Measurements from ENCODE around the gene ITPR1. TPM values are rescaled to one million over a fixed set of nuclear protein-coding genes. Genes with fewer than 3 reads are reported as not detected.
A peak's percentile ranks its signal among the peaks of the same experiment; 100 is the strongest.

Gene ITPR1
- total and polyA plus RNA-seq, 5 donors from 2014 or later = 6.9 to 97.5 (median 9.5) TPM

- no peak overlapping the region for H3K27ac Mint-ChIP-seq
- Histone ChIP-seq H3K4me3 (ENCODE audit: low read depth, low read length) (no peak overlapping the region), H3K27ac (ENCODE audit: insufficient read depth, low read length, poor library complexity, severe bottlenecking) (no peak overlapping the region)
Measured at GRCh38 chr3:4547799-4548198, 54.7 kb downstream of the ITPR1 start.

GRCh38 chr3:4548356-4548755 is 55.2 kb downstream of the ITPR1 start:
- Histone ChIP-seq H3K27ac (ENCODE audit: insufficient read depth, low read length, poor library complexity, severe bottlenecking) (no peak overlapping the region), H3K27me3 (ENCODE audit: control insufficient read depth, insufficient read depth, low read length) (no peaks in the 10 kb centered on the region), H3K9me3 (ENCODE audit: control insufficient read depth in 2 of 2, low read length in 2 of 2) (no peaks in the 10 kb centered on the region), H3K4me1 (ENCODE audit: control insufficient read depth, insufficient read depth, low read length, poor library complexity, severe bottlenecking) (no peaks in the 10 kb centered on the region), H3K4me3 (ENCODE audit: low read depth, low read length) (no peak overlapping the region), H3K36me3 (ENCODE audit: control insufficient read depth, insufficient read depth, low read length) (no peaks in the 10 kb centered on the region)
- H3K27me3 Mint-ChIP-seq = no peaks in the 10 kb centered on the region
- H3K36me3 Mint-ChIP-seq = peaks cover 18% of the 10 kb centered on the region
- no peak overlapping the region for H3K27ac Mint-ChIP-seq
- ATAC-seq (ENCODE audit: low read depth in 2 of 2) = no peak
- no peak for DNase-seq
- no peaks in the 10 kb centered on the region for H3K9me3 Mint-ChIP-seq
- no peak overlapping the region for H3K4me3 Mint-ChIP-seq
- H3K4me1 Mint-ChIP-seq = peaks cover 0 to 41% (median 22%) of the 10 kb centered on the region in 4 donors

More at GRCh38 chr3:4547799-4548198, 54.7 kb downstream of the ITPR1 start:
- H3K4me3 Mint-ChIP-seq = no peak overlapping the region
- H3K27me3 Mint-ChIP-seq = no peaks in the 10 kb centered on the region
- peaks cover 0 to 41% (median 21%) of the 10 kb centered on the region in 4 donors for H3K4me1 Mint-ChIP-seq
- DNase-seq (no peak), ATAC-seq (ENCODE audit: low read depth in 2 of 2) (no peak)
- Histone ChIP-seq H3K4me1 (ENCODE audit: control insufficient read depth, insufficient read depth, low read length, poor library complexity, severe bottlenecking) (no peaks in the 10 kb centered on the region), H3K9me3 (ENCODE audit: control insufficient read depth in 2 of 2, low read length in 2 of 2) (no peaks in the 10 kb centered on the region), H3K36me3 (ENCODE audit: control insufficient read depth, insufficient read depth, low read length) (no peaks in the 10 kb centered on the region), H3K27me3 (ENCODE audit: control insufficient read depth, insufficient read depth, low read length) (no peaks in the 10 kb centered on the region)
- peaks cover 14% of the 10 kb centered on the region for H3K36me3 Mint-ChIP-seq
- no peaks in the 10 kb centered on the region for H3K9me3 Mint-ChIP-seq

DNA sequence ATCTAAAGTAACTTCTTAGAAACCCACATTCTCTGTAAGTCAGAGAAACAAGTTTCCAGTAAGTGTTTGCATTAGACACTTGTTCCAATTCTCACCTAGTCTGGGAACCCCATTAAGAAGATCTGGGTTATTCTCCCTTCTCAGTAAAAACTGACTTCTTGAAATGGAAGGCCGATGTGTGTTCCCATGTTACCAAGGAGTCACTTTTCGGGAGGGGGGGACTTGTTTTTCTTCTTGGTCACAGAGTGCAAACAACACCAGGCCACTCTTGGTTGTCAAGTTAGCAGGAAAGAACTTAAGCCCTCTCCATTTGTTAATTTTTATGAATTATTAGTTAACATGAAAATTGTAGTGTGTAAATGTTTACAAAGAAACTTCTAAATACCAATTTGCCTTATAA is 55.6 kb downstream of the ITPR1 start:
- H3K4me3 ChIP-seq (ENCODE audit: low read depth, low read length) = no peak overlapping the region
- Mint-ChIP-seq H3K27me3 (no peaks in the 10 kb centered on the region), H3K4me1 (peaks cover 0 to 41% (median 22%) of the 10 kb centered on the region in 4 donors), H3K4me3 (no peak overlapping the region), H3K27ac (no peak overlapping the region), H3K36me3 (peaks cover 18% of the 10 kb centered on the region), H3K9me3 (no peaks in the 10 kb centered on the region)
- no peak overlapping the region for H3K27ac ChIP-seq (ENCODE audit: insufficient read depth, low read length, poor library complexity, severe bottlenecking)
- no peak for ATAC-seq (ENCODE audit: low read depth in 2 of 2)
- no peaks in the 10 kb centered on the region for H3K9me3 ChIP-seq (ENCODE audit: control insufficient read depth in 2 of 2, low read length in 2 of 2)
- no peaks in the 10 kb centered on the region for H3K4me1 ChIP-seq (ENCODE audit: control insufficient read depth, insufficient read depth, low read length, poor library complexity, severe bottlenecking)
- DNase-seq = no peak
- H3K36me3 ChIP-seq (ENCODE audit: control insufficient read depth, insufficient read depth, low read length) = no peaks in the 10 kb centered on the region
- no peaks in the 10 kb centered on the region for H3K27me3 ChIP-seq (ENCODE audit: control insufficient read depth, insufficient read depth, low read length)

- Mint-ChIP-seq H3K27ac (peak overlapping the region in 1 of 3 donors; percentile 51), H3K4me1 (peaks cover 0 to 38% (median 20%) of the 10 kb centered on the region in 4 donors), H3K4me3 (no peak overlapping the region), H3K27me3 (no peaks in the 10 kb centered on the region), H3K9me3 (no peaks in the 10 kb centered on the region), H3K36me3 (peaks cover 22% of the 10 kb centered on the region)
- ATAC-seq (ENCODE audit: low read depth in 2 of 2) = no peak
- no peak for DNase-seq
- H3K4me1 ChIP-seq (ENCODE audit: control insufficient read depth, insufficient read depth, low read length, poor library complexity, severe bottlenecking) = no peaks in the 10 kb centered on the region
- H3K9me3 ChIP-seq (ENCODE audit: control insufficient read depth in 2 of 2, low read length in 2 of 2) = no peaks in the 10 kb centered on the region
- H3K4me3 ChIP-seq (ENCODE audit: low read depth, low read length) = no peak overlapping the region
- H3K36me3 ChIP-seq (ENCODE audit: control insufficient read depth, insufficient read depth, low read length) = no peaks in the 10 kb centered on the region
- H3K27me3 ChIP-seq (ENCODE audit: control insufficient read depth, insufficient read depth, low read length) = no peaks in the 10 kb centered on the region
- H3K27ac ChIP-seq (ENCODE audit: insufficient read depth, low read length, poor library complexity, severe bottlenecking) = no peak overlapping the region
Measured at GRCh38 chr3:4549896-4550295, 56.7 kb downstream of the ITPR1 start.

DNA sequence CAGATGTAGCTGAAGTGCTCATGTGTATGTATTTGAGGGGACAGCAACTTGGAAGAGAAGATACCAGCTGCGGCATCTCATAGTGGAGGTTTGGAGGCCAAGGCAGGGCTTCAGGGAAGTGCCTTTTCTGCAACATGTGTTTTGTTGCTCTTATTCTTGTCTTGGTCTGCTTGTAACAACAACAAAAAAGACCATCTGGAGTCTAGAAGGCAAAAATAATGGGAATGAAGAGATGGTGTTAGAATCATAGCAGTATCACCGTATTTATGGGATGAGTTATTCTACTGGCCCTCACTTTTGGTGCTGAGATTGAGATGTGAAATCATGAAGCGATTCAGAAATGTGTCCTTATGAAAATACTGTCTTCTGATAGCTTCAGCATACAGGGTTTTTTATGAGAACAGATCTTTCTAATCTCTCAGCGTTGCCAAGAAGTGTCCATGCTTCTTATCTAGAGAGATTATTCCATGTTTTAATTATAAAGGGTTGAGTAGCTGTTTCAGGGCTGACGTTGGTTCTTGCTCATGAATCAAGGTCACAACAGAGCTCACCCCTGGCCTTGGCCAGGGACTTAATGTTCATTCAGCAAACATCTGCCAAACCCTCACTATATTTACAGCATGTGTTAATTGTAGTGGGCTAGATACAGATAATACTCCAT is 58.0 kb downstream of the ITPR1 start:
- Mint-ChIP-seq H3K27me3 (no peaks in the 10 kb centered on the region), H3K36me3 (peaks cover 28% of the 10 kb centered on the region), H3K9me3 (peaks cover 0 to 1% (median 0%) of the 10 kb centered on the region in 7 donors), H3K4me1 (peaks cover 0 to 37% (median 21%) of the 10 kb centered on the region in 4 donors), H3K4me3 (no peak overlapping the region), H3K27ac (peak overlapping the region in 1 of 3 donors; percentile 17)
- Histone ChIP-seq H3K27me3 (ENCODE audit: control insufficient read depth, insufficient read depth, low read length) (no peaks in the 10 kb centered on the region), H3K36me3 (ENCODE audit: control insufficient read depth, insufficient read depth, low read length) (no peaks in the 10 kb centered on the region), H3K9me3 (ENCODE audit: control insufficient read depth in 2 of 2, low read length in 2 of 2) (no peaks in the 10 kb centered on the region), H3K4me3 (ENCODE audit: low read depth, low read length) (no peak overlapping the region), H3K4me1 (ENCODE audit: control insufficient read depth, insufficient read depth, low read length, poor library complexity, severe bottlenecking) (no peaks in the 10 kb centered on the region), H3K27ac (ENCODE audit: insufficient read depth, low read length, poor library complexity, severe bottlenecking) (no peak overlapping the region)
- DNase-seq = no peak
- ATAC-seq (ENCODE audit: low read depth in 2 of 2) = no peak

- Histone ChIP-seq H3K9me3 (ENCODE audit: control insufficient read depth in 2 of 2, low read length in 2 of 2) (no peaks in the 10 kb centered on the region), H3K4me3 (ENCODE audit: low read depth, low read length) (no peak overlapping the region), H3K36me3 (ENCODE audit: control insufficient read depth, insufficient read depth, low read length) (no peaks in the 10 kb centered on the region), H3K27me3 (ENCODE audit: control insufficient read depth, insufficient read depth, low read length) (no peaks in the 10 kb centered on the region), H3K27ac (ENCODE audit: insufficient read depth, low read length, poor library complexity, severe bottlenecking) (no peak overlapping the region), H3K4me1 (ENCODE audit: control insufficient read depth, insufficient read depth, low read length, poor library complexity, severe bottlenecking) (no peaks in the 10 kb centered on the region)
- no peak for DNase-seq
- H3K4me3 Mint-ChIP-seq = no peak overlapping the region
- no peak overlapping the region for H3K27ac Mint-ChIP-seq
- H3K4me1 Mint-ChIP-seq = peaks cover 0 to 31% (median 19%) of the 10 kb centered on the region in 4 donors
- no peak for ATAC-seq (ENCODE audit: low read depth in 2 of 2)
- peaks cover 0 to 7% (median 0%) of the 10 kb centered on the region in 7 donors for H3K9me3 Mint-ChIP-seq
- no peaks in the 10 kb centered on the region for H3K27me3 Mint-ChIP-seq
- H3K36me3 Mint-ChIP-seq = peaks cover 35% of the 10 kb centered on the region
Measured at GRCh38 chr3:4551794-4552442, 58.8 kb downstream of the ITPR1 start.

GRCh38 chr3:4552811-4553210 is 59.7 kb downstream of the ITPR1 start:
- Mint-ChIP-seq H3K4me1 (peaks cover 0 to 28% (median 16%) of the 10 kb centered on the region in 4 donors), H3K27ac (no peak overlapping the region), H3K36me3 (peaks cover 37% of the 10 kb centered on the region)

More at GRCh38 chr3:4552811-4553210, 59.7 kb downstream of the ITPR1 start:
- Histone ChIP-seq H3K27ac (ENCODE audit: insufficient read depth, low read length, poor library complexity, severe bottlenecking) (no peak overlapping the region), H3K27me3 (ENCODE audit: control insufficient read depth, insufficient read depth, low read length) (no peaks in the 10 kb centered on the region), H3K4me1 (ENCODE audit: control insufficient read depth, insufficient read depth, low read length, poor library complexity, severe bottlenecking) (no peaks in the 10 kb centered on the region), H3K4me3 (ENCODE audit: low read depth, low read length) (no peak overlapping the region), H3K9me3 (ENCODE audit: control insufficient read depth in 2 of 2, low read length in 2 of 2) (peaks cover 0 to 5% of the 10 kb centered on the region in 2 experiments), H3K36me3 (ENCODE audit: control insufficient read depth, insufficient read depth, low read length) (no peaks in the 10 kb centered on the region)
- no peaks in the 10 kb centered on the region for H3K27me3 Mint-ChIP-seq
- peaks cover 0 to 11% (median 1%) of the 10 kb centered on the region in 7 donors for H3K9me3 Mint-ChIP-seq
- H3K4me3 Mint-ChIP-seq = no peak overlapping the region
- DNase-seq (no peak), ATAC-seq (ENCODE audit: low read depth in 2 of 2) (no peak)
